H1 (cell line): ENCODE data around the gene RNF152. TPM values are rescaled to one million over a fixed set of nuclear protein-coding genes. Genes with fewer than 3 reads are reported as not detected.

Experiments
- CTCF ChIA-PET: fragments of 300-600 bp; sonication (Branson Sonifier 250); formaldehyde crosslinking; loops from one replicate; lab custom pipeline; 2021; ENCODE audit not compliant: partially characterized antibody; lab: Charles Lee
- POLR2A ChIA-PET: fragments of 300-600 bp; sonication (Branson Sonifier 250); formaldehyde crosslinking; loops from one replicate; lab custom pipeline; 2021; ENCODE audit warnings: inconsistent platforms; ENCODE audit not compliant: partially characterized antibody; lab: Charles Lee
- DNase-seq, 2 experiments: peaks; one replicate each; pipeline versions ENCODE4 v3.0.0 to v3.0.0-alpha.2; 2010 to 2022; ENCODE audit warnings: low spot score in 2 of 2, low read depth in 1 of 2, mixed read lengths in 1 of 2
- FAIRE-seq: peaks from 2 replicates; lab custom pipeline; 2011; peaks lifted over from hg19 to GRCh38; lab: Jason Lieb, UNC
- H2AFZ ChIP-seq: 2 replicates; pipeline ENCODE4 v1.8.1; 2012; ENCODE audit warnings: low read length, inconsistent platforms
- H2AK5ac ChIP-seq: 2 replicates; pipeline ENCODE4 v1.6.1; 2013; ENCODE audit warnings: low read depth, low read length
- H2BK120ac ChIP-seq: replicated peaks from 2 replicates; pipeline ENCODE3; 2013; ENCODE audit warnings: low read depth, low read length, inconsistent platforms
- H2BK12ac ChIP-seq: 2 replicates; pipeline ENCODE4 v1.6.1; 2013; ENCODE audit warnings: low read depth, low read length
- H2BK15ac ChIP-seq: 2 replicates; pipeline ENCODE4 v1.6.1; 2013; ENCODE audit warnings: low read length
- H2BK20ac ChIP-seq: 2 replicates; pipeline ENCODE4 v1.6.1; 2013; ENCODE audit warnings: low read length
- H2BK5ac ChIP-seq: 2 replicates; pipeline ENCODE4 v1.6.1; 2013; ENCODE audit warnings: low read depth, low read length
- H3K14ac ChIP-seq: 2 replicates; pipeline ENCODE4 v1.6.1; 2013; ENCODE audit warnings: inconsistent platforms; ENCODE audit not compliant: insufficient read length
- H3K18ac ChIP-seq: 2 replicates; pipeline ENCODE4 v1.6.1; 2013; ENCODE audit warnings: low read length; ENCODE audit errors: extremely low read depth
- H3K23ac ChIP-seq: 2 replicates; pipeline ENCODE4 v1.6.1; 2013; ENCODE audit warnings: inconsistent platforms; ENCODE audit not compliant: insufficient read length
- H3K23me2 ChIP-seq: 2 replicates; pipeline ENCODE4 v1.6.1; 2013; ENCODE audit warnings: low read depth, low read length
- H3K27ac ChIP-seq: 2 replicates; pipeline ENCODE4 v1.6.1; 2011; ENCODE audit warnings: low read depth, low read length, inconsistent platforms
- H3K27me3 ChIP-seq, 4 experiments: replicated peaks in 1 of 4; 1 replicate in 1 of 4; 2 replicates in 3 of 4; pipeline versions ENCODE4 v1.6.1 to v1.8.1; 2011 to 2013; ENCODE audit warnings: low read length in 3 of 4, mild to moderate bottlenecking in 3 of 4, inconsistent platforms in 2 of 4, mixed read lengths in 2 of 4, moderate library complexity in 1 of 4; ENCODE audit not compliant: control insufficient read depth in 3 of 4, insufficient read depth in 3 of 4; ENCODE audit errors: extremely low read depth in 1 of 4
- H3K36me3 ChIP-seq, 4 experiments: 2 replicates each; pipeline versions ENCODE4 v1.6.1 to v1.8.1; 2011 to 2013; ENCODE audit warnings: mild to moderate bottlenecking in 4 of 4, low read length in 3 of 4, moderate library complexity in 2 of 4, control low read depth in 1 of 4, inconsistent platforms in 1 of 4; ENCODE audit not compliant: insufficient read depth in 4 of 4, control insufficient read depth in 2 of 4
- H3K4ac ChIP-seq: replicated peaks from 2 replicates; pipeline ENCODE3; 2013; ENCODE audit warnings: low read length, low read depth, mixed read lengths, inconsistent platforms; ENCODE audit not compliant: insufficient read length
- H3K4me1 ChIP-seq, 4 experiments: replicated peaks in 1 of 4; 1 replicate in 1 of 4; 2 replicates in 3 of 4; pipeline versions ENCODE4 v1.6.1 to v1.8.1; 2011 to 2013; ENCODE audit warnings: low read length in 3 of 4, inconsistent platforms in 2 of 4, mixed read lengths in 1 of 4; ENCODE audit not compliant: insufficient read depth in 4 of 4, control insufficient read depth in 3 of 4
- H3K4me2 ChIP-seq, 2 experiments: 2 replicates each; pipeline versions ENCODE4 v1.6.1 to v1.8.1; 2011 to 2013; ENCODE audit warnings: low read depth in 2 of 2, low read length in 2 of 2, control low read depth in 1 of 2, inconsistent platforms in 1 of 2, mild to moderate bottlenecking in 1 of 2; ENCODE audit not compliant: insufficient read depth in 1 of 2
- H3K4me3 ChIP-seq, 4 experiments: fragments of 200-600, 300-600 bp in 1 of 4; sonication (generic), shearing (Covaris generic), sonication (Bioruptor Twin) in 1 of 4; 2 replicates each; pipeline versions ENCODE4 v1.5.1 to v1.8.1; 2011 to 2016; ENCODE audit warnings: low read length in 4 of 4, low read depth in 3 of 4, control low read depth in 2 of 4, inconsistent platforms in 2 of 4, mild to moderate bottlenecking in 2 of 4, mixed read lengths in 1 of 4, moderate library complexity in 1 of 4; ENCODE audit not compliant: insufficient read depth in 2 of 4; ENCODE audit errors: extremely low read depth in 1 of 4
- H3K56ac ChIP-seq: replicated peaks from 2 replicates; pipeline ENCODE3; 2013; ENCODE audit warnings: low read depth, mild to moderate bottlenecking, mixed read lengths, low read length, inconsistent platforms; ENCODE audit not compliant: insufficient read length
- H3K79me1 ChIP-seq: 2 replicates; pipeline ENCODE4 v1.6.1; 2013; ENCODE audit warnings: low read depth, low read length, control low read depth
- H3K79me2 ChIP-seq, 2 experiments: 2 replicates each; pipeline versions ENCODE4 v1.6.1 to v1.8.1; 2012 to 2013; ENCODE audit warnings: low read length in 2 of 2, mild to moderate bottlenecking in 2 of 2, inconsistent platforms in 1 of 2; ENCODE audit not compliant: insufficient read depth in 2 of 2, control insufficient read depth in 1 of 2
- H3K9ac ChIP-seq, 4 experiments: replicated peaks in 1 of 4; 1 replicate in 1 of 4; 2 replicates in 3 of 4; pipeline versions ENCODE4 v1.6.1 to v1.8.1; 2011 to 2013; ENCODE audit warnings: low read depth in 3 of 4, low read length in 3 of 4, control low read depth in 2 of 4, mild to moderate bottlenecking in 2 of 4, moderate library complexity in 2 of 4, inconsistent platforms in 1 of 4; ENCODE audit errors: extremely low read depth in 1 of 4
- H3K9me3 ChIP-seq, 2 experiments: 2 replicates each; pipeline versions ENCODE4 v1.6.1 to v1.8.1; 2012 to 2013; ENCODE audit warnings: mild to moderate bottlenecking in 2 of 2, moderate library complexity in 2 of 2, control low read depth in 1 of 2, inconsistent platforms in 1 of 2, low read depth in 1 of 2, low read length in 1 of 2, mixed read lengths in 1 of 2; ENCODE audit not compliant: insufficient read depth in 2 of 2
- H4K20me1 ChIP-seq, 2 experiments: replicated peaks in 1 of 2; 2 replicates each; pipeline versions ENCODE3 to v1.8.1; 2011 to 2013; ENCODE audit warnings: inconsistent platforms in 2 of 2, low read length in 2 of 2, mild to moderate bottlenecking in 1 of 2; ENCODE audit not compliant: insufficient read depth in 2 of 2, control insufficient read depth in 1 of 2
- H4K5ac ChIP-seq: 2 replicates; pipeline ENCODE4 v1.6.1; 2013; ENCODE audit warnings: low read length, low read depth, mixed read lengths, inconsistent platforms; ENCODE audit not compliant: insufficient read length
- H4K8ac ChIP-seq: 2 replicates; pipeline ENCODE4 v1.8.0; 2013; ENCODE audit warnings: mild to moderate bottlenecking, moderate library complexity, low read length, inconsistent platforms; ENCODE audit not compliant: insufficient read depth; ENCODE audit errors: extremely low read depth
- H4K91ac ChIP-seq: replicated peaks from 2 replicates; pipeline ENCODE3; 2013; ENCODE audit warnings: low read length, mixed read lengths, inconsistent platforms; ENCODE audit not compliant: insufficient read length
- BACH1 ChIP-seq: IDR thresholded peaks from 2 replicates; pipeline ENCODE4 v1.6.1; 2012; ENCODE audit warnings: low read length, improper control_type of control experiment
- EGR1 ChIP-seq: IDR thresholded peaks from 2 replicates; pipeline ENCODE4 v1.6.1; 2011; ENCODE audit warnings: low read depth, low read length, borderline replicate concordance
- FOSL1 ChIP-seq: IDR thresholded peaks from 2 replicates; pipeline ENCODE4 v1.6.1; 2011; ENCODE audit warnings: mild to moderate bottlenecking, low read depth, low read length, moderate library complexity; ENCODE audit not compliant: insufficient read depth
- NANOG ChIP-seq: IDR thresholded peaks from 2 replicates; pipeline ENCODE4 v1.6.1; 2011; ENCODE audit warnings: low read length, low read depth, mild to moderate bottlenecking, inconsistent platforms; ENCODE audit not compliant: insufficient read depth, poor library complexity, severe bottlenecking
- RXRA ChIP-seq: IDR thresholded peaks from 2 replicates; pipeline ENCODE4 v1.6.1; 2011; ENCODE audit warnings: low read depth, mild to moderate bottlenecking, low read length, moderate library complexity; ENCODE audit not compliant: insufficient read depth
- SIRT6 ChIP-seq: IDR thresholded peaks from one replicate; pipeline ENCODE4 v1.7.1; 2012; ENCODE audit warnings: low read length, inconsistent platforms
- WGBS, 2 experiments: shearing (Covaris generic) in 1 of 2; methylation state at CpG; one replicate each; pipeline versions ENCODE4 v1.1.6 to v1.1.7; 2013 to 2015; ENCODE audit warnings: low lambda C conversion rate in 2 of 2, mixed read lengths in 2 of 2, inconsistent platforms in 1 of 2, low coverage in 1 of 2, missing lambda C conversion rate in 1 of 2; ENCODE audit not compliant: insufficient replicate concordance in 2 of 2, insufficient coverage in 1 of 2, insufficient read length in 1 of 2; ENCODE audit errors: extremely low coverage in 1 of 2, missing lambda C conversion rate in 1 of 2; 5-methylcytosine and 5-hydroxymethylcytosine counted together
- polyA plus RNA-seq, 7 experiments: library from polyadenylated mRNA; depleted of rRNA in 3 of 7; stranded (reverse) in 5 of 7; unstranded in 2 of 7; fragments of >200 nt in 5 of 7; fragments of 200-250 nt in 2 of 7; gene quantifications; 1 replicate in 5 of 7; 2 replicates in 1 of 7; 4 replicates in 1 of 7; pipeline versions ENCODE4 v1.2.1 to v1.2.3, GENCODE V29; 2011 to 2013; ENCODE audit warnings: missing spikeins in 2 of 7, mixed read lengths in 2 of 7
- total RNA-seq: library from RNA; stranded (reverse); fragmentation: NEBNext Ultra II Directional; extraction: Animal tissue kit (Norgen Biotek cat#: 25700); gene quantifications from 2 replicates; pipeline ENCODE4 v1.2.1, GENCODE V29; 2021

Gene RNF152
- total and polyA plus RNA-seq, 2 of the 8 experiments (the other 6 are each of a cell fraction or from before 2014, with no cell fraction given), result 1.1 to 2.7 TPM

- Histone ChIP-seq H2AFZ (no peak overlapping the region), H3K23me2 (no peaks in the 10 kb centered on the region), H3K27ac (no peak overlapping the region), H3K4me1 (peaks cover 0 to 6% (median 0%) of the 10 kb centered on the region in 4 experiments; a peak in 1 of 7 replicates), H3K9ac (no peak overlapping the region), H3K36me3 (no peaks in the 10 kb centered on the region), H3K4me2 (no peak overlapping the region), H2BK120ac (no peak overlapping the region), H2BK5ac (no peak overlapping the region), H3K14ac (no peak overlapping the region), H3K79me2 (no peaks in the 10 kb centered on the region), H3K4me3 (no peak overlapping the region), H3K23ac (no peak overlapping the region), H4K91ac (no peak overlapping the region), H4K20me1 (peaks cover 0 to 2% of the 10 kb centered on the region in 2 experiments), H2AK5ac (no peak overlapping the region), H4K5ac (no peak overlapping the region), H3K18ac (no peak overlapping the region), H3K4ac (no peak overlapping the region), H2BK15ac (no peak overlapping the region), H3K79me1 (no peaks in the 10 kb centered on the region), H3K9me3 (no peaks in the 10 kb centered on the region), H3K56ac (no peak overlapping the region), H3K27me3 (no peaks in the 10 kb centered on the region), H4K8ac (0 out of 2 replicates have a peak overlapping the region, but pooled peaks have one; percentile 58), H2BK12ac (no peak overlapping the region)
- WGBS, 2 experiments, result 90% methylated on average over 9 of the region's 9 CpGs; no CpG with 5 or more reads in 1 of the 2 experiments
- CTCF ChIA-PET, result no interaction called here
- POLR2A ChIA-PET, result no interaction called here
- DNase-seq (no peak), FAIRE-seq (no peak)
- no peak for TF ChIP-seq BACH1
- TF ChIP-seq SIRT6, result no peak
- TF ChIP-seq NANOG, result no peak
- TF ChIP-seq RXRA, result no peak
- no peak for TF ChIP-seq EGR1
- TF ChIP-seq FOSL1, result no peak
- TF ChIP-seq, all 59 proteins: peak for 0
- no peak overlapping the region for H2BK20ac ChIP-seq
Measured at GRCh38 chr18:61859113-61859512, 33.7 kb downstream of the RNF152 start.
